Measurements from ENCODE around the gene PRR33.
A peak's percentile ranks its signal among the peaks of the same experiment; 100 is the strongest.

Gene PRR33

DNA sequence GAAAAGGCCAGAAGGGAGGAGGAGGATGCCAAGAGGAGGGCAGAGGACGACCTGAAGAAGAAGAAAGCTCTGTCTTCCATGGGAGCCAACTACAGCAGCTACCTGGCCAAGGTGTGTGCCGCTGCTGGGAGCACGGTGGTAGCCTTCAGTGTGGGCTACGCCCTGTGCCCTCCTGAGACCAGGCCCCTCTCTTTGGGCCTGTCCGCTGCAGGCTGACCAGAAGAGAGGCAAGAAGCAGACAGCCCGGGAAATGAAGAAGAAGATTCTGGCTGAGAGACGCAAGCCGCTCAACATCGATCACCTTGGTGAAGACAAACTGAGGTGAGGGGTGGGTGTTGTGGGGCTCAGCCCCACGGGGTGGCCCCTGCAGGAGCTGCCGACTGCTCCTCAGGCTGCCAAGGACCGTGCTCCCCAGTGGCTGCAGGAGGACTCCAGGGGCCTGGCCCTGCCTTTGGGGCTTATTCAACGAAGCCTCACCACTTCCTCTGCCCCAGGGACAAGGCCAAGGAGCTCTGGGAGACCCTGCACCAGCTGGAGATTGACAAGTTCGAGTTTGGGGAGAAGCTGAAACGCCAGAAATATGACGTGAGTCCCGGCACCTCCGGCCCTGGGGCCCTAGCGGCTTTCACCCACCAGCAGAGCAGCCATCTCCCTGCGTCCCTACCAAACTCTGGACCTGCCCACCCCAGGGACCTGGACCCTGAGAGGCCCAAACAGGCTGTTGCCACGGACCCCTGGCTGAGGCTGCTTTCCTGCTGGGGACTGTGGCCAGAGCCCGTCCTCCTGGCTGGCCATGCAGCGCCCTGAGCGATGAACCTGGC is 42.9 kb upstream of the PRR33 start:
- Histone ChIP-seq H3K4me2 (peak overlapping the region; percentile 67), H3K9ac (no peak overlapping the region), H4K20me1 (no peaks in the 10 kb centered on the region), H3K9me3 (no peaks in the 10 kb centered on the region), H3K36me3 (no peaks in the 10 kb centered on the region), H3K4me3 (no peak overlapping the region), H3K4me1 (peaks cover 58% of the 10 kb centered on the region), H3K27ac (0 out of 2 replicates have a peak overlapping the region, but pooled peaks have one; percentile 18), H3K27me3 (no peaks in the 10 kb centered on the region; the same call in 1 of the 2 replicates)
- no peak for TF ChIP-seq Cebpa-rat (IDR thresholded peaks at IDR 0.05)

DNA sequence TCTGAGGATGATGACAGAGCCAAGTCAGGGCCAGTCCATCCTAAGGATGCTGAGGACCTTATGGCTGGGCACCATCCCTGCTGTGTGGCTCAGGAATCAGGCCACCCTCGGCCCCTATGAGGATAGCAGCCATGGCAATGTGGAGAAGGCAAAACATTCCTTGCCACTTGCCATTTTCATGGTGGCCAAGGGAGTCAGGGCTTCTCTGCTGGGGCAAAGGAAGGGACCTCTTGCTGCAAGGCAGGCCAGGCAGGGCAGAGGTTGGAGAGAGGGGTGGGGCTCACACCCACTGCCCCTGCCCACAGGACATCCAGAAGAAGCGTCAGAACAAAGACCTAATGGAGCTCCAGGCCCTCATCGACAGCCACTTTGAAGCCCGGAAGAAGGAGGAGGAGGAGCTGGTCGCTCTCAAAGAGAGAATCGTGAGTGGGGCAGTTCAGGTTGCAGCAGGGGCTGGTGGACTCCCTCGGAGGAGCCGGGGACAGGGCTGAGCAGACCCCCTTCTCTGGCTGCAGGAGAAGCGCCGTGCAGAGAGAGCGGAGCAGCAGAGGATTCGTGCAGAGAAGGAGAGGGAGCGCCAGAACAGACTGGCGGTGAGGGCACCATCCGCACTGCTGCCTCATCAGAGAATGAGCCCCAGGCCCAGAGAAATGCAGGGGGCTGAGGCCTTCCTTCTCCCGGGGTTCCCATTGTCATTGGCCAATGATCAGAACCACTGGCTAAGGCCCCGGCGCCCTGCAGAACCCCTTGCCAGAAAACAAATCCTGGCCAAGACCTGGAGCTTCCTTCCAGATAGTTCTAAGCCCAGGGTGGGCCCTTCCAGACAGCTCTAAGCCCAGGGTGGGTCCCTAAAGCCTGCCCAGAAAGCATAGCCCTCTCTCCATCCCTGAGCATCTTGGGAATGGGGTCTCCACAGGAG is 42.0 kb upstream of the PRR33 start:
- Histone ChIP-seq H3K4me3 (no peak overlapping the region), H3K27ac (no peak overlapping the region), H3K27me3 (no peaks in the 10 kb centered on the region; the same call in 1 of the 2 replicates), H3K4me1 (peaks cover 52% of the 10 kb centered on the region), H3K9me3 (no peaks in the 10 kb centered on the region), H3K4me2 (peak overlapping the region; percentile 67; the same call in 1 of the 2 replicates), H3K9ac (no peak overlapping the region), H3K36me3 (no peaks in the 10 kb centered on the region), H4K20me1 (no peaks in the 10 kb centered on the region)
- no peak for TF ChIP-seq Cebpa-rat (IDR thresholded peaks at IDR 0.05)

DNA sequence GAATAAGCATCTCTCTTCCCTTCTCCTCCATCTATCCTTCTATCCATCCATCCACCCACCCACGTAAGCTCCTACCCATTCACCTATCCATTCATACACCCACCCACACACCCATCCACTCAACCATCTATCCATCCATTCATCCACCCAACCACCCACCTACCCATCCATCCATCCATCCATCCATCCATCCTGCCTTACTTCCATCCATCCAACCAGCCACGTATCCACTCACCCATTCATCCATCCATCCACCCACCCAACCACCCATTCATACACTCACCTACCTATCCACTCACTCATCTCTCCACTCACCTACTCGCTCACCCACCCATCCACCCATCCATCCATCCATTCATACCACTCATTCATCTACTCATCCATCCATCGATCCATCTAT is 41.0 kb upstream of the PRR33 start:
- Histone ChIP-seq H3K4me2 (no peak overlapping the region), H3K27ac (no peak overlapping the region), H4K20me1 (no peaks in the 10 kb centered on the region), H3K9ac (no peak overlapping the region), H3K4me1 (peaks cover 45% of the 10 kb centered on the region), H3K4me3 (no peak overlapping the region), H3K9me3 (no peaks in the 10 kb centered on the region), H3K36me3 (no peaks in the 10 kb centered on the region), H3K27me3 (no peaks in the 10 kb centered on the region; the same call in 1 of the 2 replicates)
- TF ChIP-seq Cebpa-rat (IDR thresholded peaks at IDR 0.05) = no peak

DNA sequence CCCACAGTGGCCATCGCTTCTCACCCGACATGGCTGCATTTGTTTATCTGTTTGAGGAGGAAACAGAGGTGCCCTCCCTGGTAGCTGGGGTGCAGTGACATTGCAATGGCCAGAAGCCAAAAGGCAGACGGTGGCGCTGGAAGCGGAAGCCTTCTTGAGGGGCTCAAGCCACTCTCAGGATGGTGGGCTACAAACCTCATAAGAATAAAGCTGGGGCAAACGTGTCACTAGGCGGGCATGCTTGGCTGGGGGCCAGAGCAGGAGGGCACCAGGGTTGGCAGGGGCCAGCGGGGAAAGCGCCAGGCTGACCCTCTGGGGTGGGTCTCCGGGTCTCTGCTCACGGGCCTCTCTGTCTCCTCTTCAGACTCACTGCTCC is 40.4 kb upstream of the PRR33 start:
- Histone ChIP-seq H3K36me3 (no peaks in the 10 kb centered on the region), H3K4me3 (no peak overlapping the region), H3K4me1 (peaks cover 45% of the 10 kb centered on the region), H3K27ac (no peak overlapping the region), H4K20me1 (no peaks in the 10 kb centered on the region), H3K9me3 (no peaks in the 10 kb centered on the region), H3K27me3 (no peaks in the 10 kb centered on the region; the same call in 1 of the 2 replicates), H3K9ac (no peak overlapping the region), H3K4me2 (peak overlapping the region; percentile 56)
- no peak for TF ChIP-seq Cebpa-rat (IDR thresholded peaks at IDR 0.05)

DNA sequence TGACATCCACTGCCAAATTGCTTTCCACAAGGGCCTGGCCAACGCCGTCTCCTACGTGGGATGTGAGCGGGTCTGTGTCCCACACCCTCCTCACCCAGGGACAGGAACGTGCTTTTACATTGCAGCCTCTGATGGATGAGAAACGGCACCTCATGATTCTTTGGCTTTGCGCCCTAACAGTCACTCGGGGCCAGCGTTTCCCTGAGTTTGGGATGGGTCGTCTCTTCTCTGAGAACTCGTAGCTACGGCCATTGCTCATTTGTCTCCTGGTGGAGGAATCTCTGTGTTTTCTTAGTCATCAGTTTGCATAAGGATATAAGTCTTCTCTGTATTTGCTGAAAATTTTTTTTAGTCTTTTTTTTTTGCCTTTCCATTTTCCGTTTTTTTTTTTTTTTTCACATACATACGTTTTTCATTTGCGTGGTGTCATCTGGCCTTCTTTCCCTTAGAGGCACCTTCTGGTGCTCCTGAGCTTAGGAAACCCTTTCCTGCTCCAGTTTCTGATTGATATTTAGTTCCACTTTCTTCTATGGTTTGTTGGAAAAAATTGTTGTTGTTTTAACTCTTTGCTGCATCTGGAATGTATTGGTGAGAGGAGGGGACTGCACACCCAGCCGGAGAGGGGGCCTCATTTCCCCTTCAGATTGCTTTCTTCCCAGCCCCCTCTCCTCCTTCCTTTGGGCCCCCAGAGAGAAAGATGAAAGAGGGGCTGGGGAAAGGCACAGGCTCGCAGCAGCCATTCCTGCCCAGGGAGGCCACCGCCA is 39.8 kb upstream of the PRR33 start:
- Histone ChIP-seq H4K20me1 (no peaks in the 10 kb centered on the region), H3K4me1 (peaks cover 45% of the 10 kb centered on the region), H3K4me2 (peak overlapping the region; percentile 56), H3K27ac (no peak overlapping the region), H3K4me3 (no peak overlapping the region), H3K27me3 (no peaks in the 10 kb centered on the region; the same call in 1 of the 2 replicates), H3K9ac (no peak overlapping the region), H3K9me3 (no peaks in the 10 kb centered on the region), H3K36me3 (no peaks in the 10 kb centered on the region)
- TF ChIP-seq Cebpa-rat (IDR thresholded peaks at IDR 0.05) = no peak

DNA sequence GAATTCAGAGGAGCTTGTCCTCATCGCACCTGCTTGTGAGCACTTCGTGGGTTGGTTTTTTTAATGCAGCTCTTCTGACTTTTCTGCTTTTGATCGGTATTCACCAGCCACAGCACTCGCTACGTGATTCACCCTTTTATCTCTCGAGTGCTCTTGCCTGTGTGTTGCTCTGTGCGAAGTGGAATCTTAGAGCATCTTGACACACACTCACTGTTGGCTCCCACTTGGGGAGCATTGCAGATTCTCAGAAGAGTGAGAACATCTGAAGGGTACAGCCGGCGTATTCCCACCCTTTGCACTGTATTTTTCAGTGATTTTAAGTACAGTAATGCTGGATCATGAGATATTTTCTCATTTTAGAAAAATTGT is 38.8 kb upstream of the PRR33 start:
- no peak for TF ChIP-seq Cebpa-rat (IDR thresholded peaks at IDR 0.05)

DNA sequence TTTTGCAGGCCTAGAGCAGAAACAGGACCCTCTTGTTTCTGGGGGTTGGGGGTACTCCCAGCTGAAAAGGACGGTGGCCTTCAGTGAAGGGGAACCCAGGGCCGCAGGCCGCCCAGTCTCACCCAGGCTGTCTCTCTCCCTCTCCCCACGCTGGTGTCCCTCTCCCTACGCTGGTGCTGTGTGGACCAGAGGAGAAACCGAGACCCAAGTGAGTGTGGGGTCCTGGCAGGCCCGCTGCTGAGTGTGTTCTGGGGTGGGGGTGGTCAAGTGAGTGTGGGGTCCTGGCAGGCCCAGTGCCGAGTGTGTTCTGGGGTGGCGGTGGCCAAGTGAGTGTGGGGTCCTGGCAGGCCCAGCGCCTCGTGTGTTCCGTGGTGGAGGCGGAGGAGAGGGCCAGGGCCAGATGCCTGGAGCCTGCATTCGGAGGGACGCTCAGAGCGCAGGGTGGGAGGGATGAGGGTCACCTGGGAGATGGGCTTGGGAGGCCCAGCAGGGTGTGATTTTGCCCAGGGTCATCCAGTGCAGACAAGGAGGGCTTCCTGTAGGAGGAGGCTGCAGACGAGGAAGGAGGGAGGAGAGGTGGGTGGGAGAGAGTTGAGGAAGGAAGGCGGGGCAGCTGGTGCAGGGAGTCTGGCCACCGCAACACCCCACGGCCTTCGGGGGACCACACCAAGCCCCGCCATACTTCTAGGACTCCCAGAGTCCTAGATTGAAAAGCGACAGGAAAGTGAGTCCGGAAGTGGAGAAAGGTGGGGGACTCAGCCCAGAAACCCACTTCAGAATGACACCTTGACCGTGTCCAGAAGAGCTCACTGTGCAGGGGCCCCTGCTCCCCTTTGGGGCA is 38.1 kb upstream of the PRR33 start:
- Histone ChIP-seq H3K27me3 (no peaks in the 10 kb centered on the region; the same call in 1 of the 2 replicates), H3K4me3 (no peak overlapping the region), H3K9ac (no peak overlapping the region), H3K4me2 (peak overlapping the region; percentile 59), H3K27ac (no peak overlapping the region), H4K20me1 (no peaks in the 10 kb centered on the region), H3K36me3 (no peaks in the 10 kb centered on the region), H3K4me1 (peaks cover 30% of the 10 kb centered on the region), H3K9me3 (no peaks in the 10 kb centered on the region)
- TF ChIP-seq Cebpa-rat (IDR thresholded peaks at IDR 0.05) = no peak

More for the DNA sequence above, 38.8 kb upstream of the PRR33 start:
- no peak overlapping the region for H3K4me3 ChIP-seq
- H3K4me2 ChIP-seq = peak overlapping the region; percentile 59
- no peaks in the 10 kb centered on the region for H3K36me3 ChIP-seq
- H3K27ac ChIP-seq = no peak overlapping the region
- H3K4me1 ChIP-seq = peaks cover 36% of the 10 kb centered on the region
- H3K9me3 ChIP-seq = no peaks in the 10 kb centered on the region
- H3K27me3 ChIP-seq = no peaks in the 10 kb centered on the region; the same call in 1 of the 2 replicates
- H4K20me1 ChIP-seq = no peaks in the 10 kb centered on the region
- H3K9ac ChIP-seq = no peak overlapping the region

DNA sequence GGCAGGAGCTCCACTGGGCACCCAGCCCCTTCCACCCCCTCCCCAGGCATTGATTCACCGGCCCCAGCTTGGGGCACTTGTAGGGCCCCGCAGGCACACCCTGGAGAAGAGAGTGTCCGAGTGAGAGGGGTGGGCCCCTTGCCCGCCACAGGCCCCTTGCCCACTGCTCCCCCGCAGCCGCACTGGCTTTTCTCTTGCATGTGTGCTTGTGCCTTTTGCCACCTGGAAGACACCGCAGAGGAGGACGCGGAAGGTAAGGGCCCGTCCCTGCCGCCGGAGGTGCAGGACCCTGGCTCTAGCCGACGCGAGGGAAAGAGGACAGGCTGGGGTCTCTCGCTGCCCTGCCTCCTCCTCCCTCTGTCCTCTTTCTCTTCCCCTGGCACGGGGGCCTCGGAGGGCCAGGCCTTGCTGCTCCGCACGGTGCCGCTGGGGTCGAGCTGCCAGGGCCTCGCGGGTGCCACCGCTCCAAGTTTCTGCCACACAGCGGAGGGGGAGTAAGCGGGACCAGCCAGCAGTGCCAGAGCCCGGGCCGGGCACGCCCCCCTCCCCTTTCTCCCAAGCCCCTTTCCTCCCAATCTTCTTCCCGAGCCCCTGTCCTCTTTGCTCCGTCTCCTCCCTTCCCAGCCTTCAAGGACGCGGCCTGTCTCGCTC is 37.3 kb upstream of the PRR33 start:
- Histone ChIP-seq H3K9me3 (no peaks in the 10 kb centered on the region), H3K9ac (no peak overlapping the region), H4K20me1 (no peaks in the 10 kb centered on the region), H3K4me1 (peaks cover 22% of the 10 kb centered on the region), H3K36me3 (no peaks in the 10 kb centered on the region), H3K27me3 (no peaks in the 10 kb centered on the region; the same call in 1 of the 2 replicates), H3K4me2 (no peak overlapping the region), H3K27ac (no peak overlapping the region), H3K4me3 (no peak overlapping the region)
- TF ChIP-seq Cebpa-rat (IDR thresholded peaks at IDR 0.05) = no peak
